GM23248 (cell line): ENCODE measurements around the gene PLCB1. TPM values are rescaled to one million over a fixed set of nuclear protein-coding genes. Genes with fewer than 3 reads are reported as not detected.

Experiments
- DNase-seq: peaks from one replicate; pipeline ENCODE4 v3.0.0-alpha.2; 2015
- H2AFZ ChIP-seq: fragments of 200-600 bp; sonication (generic); 2 replicates; pipeline ENCODE4 v1.6.1; 2016; ENCODE audit warnings: antibody characterized with exemption
- H3F3A ChIP-seq: fragments of 200-600 bp; sonication (generic); 2 replicates; pipeline ENCODE4 v1.6.1; 2016; ENCODE audit warnings: mild to moderate bottlenecking, antibody characterized with exemption, mixed run types; ENCODE audit not compliant: insufficient read depth
- H3K27ac ChIP-seq: fragments of 200-600 bp; sonication (generic); 2 replicates; pipeline ENCODE4 v1.5.1; 2016; ENCODE audit warnings: mild to moderate bottlenecking
- H3K27me3 ChIP-seq: fragments of 200-600 bp; sonication (generic); replicated peaks from 2 replicates; pipeline ENCODE4 v1.6.1; 2016; ENCODE audit warnings: mild to moderate bottlenecking; ENCODE audit not compliant: insufficient read depth
- H3K36me3 ChIP-seq: fragments of 200-600 bp; sonication (generic); 2 replicates; pipeline ENCODE4 v1.6.1; 2016; ENCODE audit warnings: low read depth, mild to moderate bottlenecking
- H3K4me1 ChIP-seq: fragments of 200-600 bp; sonication (generic); 2 replicates; pipeline ENCODE4 v1.6.1; 2016; ENCODE audit warnings: mild to moderate bottlenecking; ENCODE audit not compliant: insufficient read depth
- H3K4me2 ChIP-seq: fragments of 200-600 bp; sonication (generic); one replicate; pipeline ENCODE4 v1.6.1; 2016; ENCODE audit warnings: mild to moderate bottlenecking; ENCODE audit not compliant: unreplicated experiment
- H3K4me3 ChIP-seq: fragments of 200-600 bp; sonication (generic); 2 replicates; pipeline ENCODE4 v1.5.1; 2016; ENCODE audit warnings: mild to moderate bottlenecking
- H3K79me2 ChIP-seq: fragments of 200-600 bp; sonication (generic); 2 replicates; pipeline ENCODE4 v1.6.1; 2016; ENCODE audit warnings: mild to moderate bottlenecking; ENCODE audit not compliant: insufficient read depth
- H3K9ac ChIP-seq: fragments of 200-600 bp; sonication (generic); 2 replicates; pipeline ENCODE4 v1.6.1; 2016; ENCODE audit warnings: mild to moderate bottlenecking
- H3K9me2 ChIP-seq: fragments of 200-600 bp; sonication (generic); 2 replicates; pipeline ENCODE4 v1.6.1; 2016; ENCODE audit warnings: mixed run types, mild to moderate bottlenecking, moderate library complexity; ENCODE audit not compliant: insufficient read depth
- H3K9me3 ChIP-seq: fragments of 200-600 bp; sonication (generic); one replicate; pipeline ENCODE4 v1.6.1; 2017; ENCODE audit warnings: low read depth
- H4K20me1 ChIP-seq: fragments of 200-600 bp; sonication (generic); 2 replicates; pipeline ENCODE4 v1.6.0; 2016; ENCODE audit not compliant: insufficient read depth
- EZH2 ChIP-seq: fragments of 200-600 bp; sonication (generic); IDR thresholded peaks from 2 replicates; pipeline ENCODE4 v1.6.1; 2018; ENCODE audit warnings: antibody characterized with exemption, mild to moderate bottlenecking; ENCODE audit not compliant: insufficient read depth, poor library complexity, severe bottlenecking
- EZH2phosphoT487 ChIP-seq: fragments of 200-600 bp; sonication (generic); IDR thresholded peaks from 2 replicates; pipeline ENCODE4 v1.6.1; 2018; ENCODE audit warnings: antibody characterized with exemption, moderate library complexity, mild to moderate bottlenecking, low read depth; ENCODE audit not compliant: insufficient read depth
- WGBS, 2 experiments: methylation state at CpG; one replicate each; pipeline ENCODE4 v1.1.6; 2015 to 2017; ENCODE audit warnings: low lambda C conversion rate in 2 of 2, low coverage in 1 of 2; ENCODE audit errors: missing lambda C conversion rate in 2 of 2; 5-methylcytosine and 5-hydroxymethylcytosine counted together
- in situ Hi-C: fragments of 300-500 bp; cut with MboI; formaldehyde crosslinking; loops from 2 replicates; pipeline ENCODE4 v1.15.0; 2020
- polyA plus RNA-seq: library from polyadenylated mRNA; unstranded; fragments of >200 nt; fragmentation: Nextera tagmentation; extraction: Ambion mirVana; gene quantifications from 2 replicates; pipeline ENCODE4 v1.2.1, GENCODE V29; 2016
- total RNA-seq: library from RNA; depleted of rRNA; stranded (reverse); fragments of >200 nt; shearing (Covaris generic); gene quantifications from 2 replicates; pipeline ENCODE4 v1.2.3, GENCODE V29; 2014

Gene PLCB1
- total and polyA plus RNA-seq, 2 experiments from 2014 or later: 3.7 to 12.8 TPM

DNA sequence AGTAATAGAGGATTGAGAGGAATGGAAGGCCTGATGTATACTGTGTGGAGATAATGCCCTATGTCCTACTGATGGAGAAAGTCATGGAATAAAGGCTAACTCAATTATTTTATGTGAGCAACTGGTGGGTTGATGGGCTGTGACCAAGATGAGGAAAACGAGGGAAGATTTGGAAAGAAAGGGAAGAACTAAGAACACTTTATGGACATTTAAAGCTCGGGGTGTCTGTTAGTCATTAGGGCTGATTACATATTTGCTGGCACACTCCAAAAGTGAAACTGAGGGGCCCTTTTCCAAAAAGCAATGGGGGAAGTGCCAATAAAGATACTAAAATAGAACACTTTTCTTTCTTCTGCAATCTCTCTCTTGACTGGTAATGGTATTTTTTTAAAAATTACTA is 439.5 kb downstream of the PLCB1 start:
- Histone ChIP-seq H3K79me2 (no peaks in the 10 kb centered on the region), H4K20me1 (no peaks in the 10 kb centered on the region), H3K4me3 (no peak overlapping the region), H3K36me3 (no peaks in the 10 kb centered on the region), H3K27me3 (no peaks in the 10 kb centered on the region), H3F3A (peaks cover 14% of the 10 kb centered on the region), H3K4me1 (peaks cover 14% of the 10 kb centered on the region), H3K9ac (no peak overlapping the region), H3K9me2 (no peaks in the 10 kb centered on the region; the same call in 1 of the 2 replicates), H2AFZ (no peak overlapping the region), H3K9me3 (no peaks in the 10 kb centered on the region), H3K4me2 (no peak overlapping the region), H3K27ac (no peak overlapping the region)
- no peak for DNase-seq
- 23% methylated on average over 2 of the region's 2 CpGs for WGBS, 2 experiments
- in situ Hi-C loops: no loop called here
- TF ChIP-seq EZH2 (no peak), EZH2phosphoT487 (no peak)

- H3K27ac ChIP-seq: no peak overlapping the region
- TF ChIP-seq EZH2: no peak
- TF ChIP-seq EZH2phosphoT487: no peak
- H3K9me2 ChIP-seq: no peaks in the 10 kb centered on the region; the same call in 1 of the 2 replicates
- H3K4me2 ChIP-seq: no peak overlapping the region
- H3K9ac ChIP-seq: no peak overlapping the region
- H3K9me3 ChIP-seq: no peaks in the 10 kb centered on the region
- no peaks in the 10 kb centered on the region for H3K79me2 ChIP-seq
- peaks cover 2% of the 10 kb centered on the region; the same call in 1 of the 2 replicates for H3K4me1 ChIP-seq
- no peaks in the 10 kb centered on the region for H3K36me3 ChIP-seq
- H4K20me1 ChIP-seq: no peaks in the 10 kb centered on the region
- H3K4me3 ChIP-seq: no peak overlapping the region
- peaks cover 4% of the 10 kb centered on the region; the same call in 1 of the 2 replicates for H3F3A ChIP-seq
- H3K27me3 ChIP-seq: no peaks in the 10 kb centered on the region
- no peak for DNase-seq
- in situ Hi-C loops: no loop called here
- no peak overlapping the region for H2AFZ ChIP-seq
These were observed 441.6 kb downstream of the PLCB1 start for GRCh38 chr20:8573686-8574085.

DNA sequence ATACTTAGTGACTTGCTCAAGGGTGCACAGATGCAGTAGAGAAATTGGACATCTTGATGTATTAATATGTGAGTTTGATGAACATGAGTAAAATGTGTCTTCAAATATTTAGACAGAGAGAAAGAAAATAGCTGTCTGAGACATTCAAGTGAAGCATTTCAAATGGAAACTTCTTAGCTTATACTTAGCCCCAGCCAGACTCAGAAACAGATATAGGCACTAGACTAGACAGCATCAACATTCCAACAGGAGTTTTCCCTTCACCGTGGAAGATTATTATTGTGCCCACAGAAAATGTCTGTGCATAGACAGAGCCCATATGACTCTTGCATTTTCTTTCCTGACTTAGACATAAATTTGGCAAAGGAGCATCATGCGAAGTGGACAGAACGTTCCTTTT is 443.0 kb downstream of the PLCB1 start:
- no peak for TF ChIP-seq EZH2phosphoT487
- no peak for TF ChIP-seq EZH2
- Histone ChIP-seq H3K4me2 (no peak overlapping the region), H3K79me2 (no peaks in the 10 kb centered on the region), H3K9me2 (no peaks in the 10 kb centered on the region; the same call in 1 of the 2 replicates), H3K27me3 (no peaks in the 10 kb centered on the region), H3K4me3 (no peak overlapping the region), H4K20me1 (no peaks in the 10 kb centered on the region), H3K4me1 (no peaks in the 10 kb centered on the region), H3K36me3 (no peaks in the 10 kb centered on the region), H3K9ac (no peak overlapping the region), H3K27ac (no peak overlapping the region), H2AFZ (no peak overlapping the region), H3F3A (no peaks in the 10 kb centered on the region), H3K9me3 (no peaks in the 10 kb centered on the region)
- no peak for DNase-seq
- in situ Hi-C loops: no loop called here
- WGBS, 2 experiments: 95% methylated on average over 3 of the region's 3 CpGs

DNA sequence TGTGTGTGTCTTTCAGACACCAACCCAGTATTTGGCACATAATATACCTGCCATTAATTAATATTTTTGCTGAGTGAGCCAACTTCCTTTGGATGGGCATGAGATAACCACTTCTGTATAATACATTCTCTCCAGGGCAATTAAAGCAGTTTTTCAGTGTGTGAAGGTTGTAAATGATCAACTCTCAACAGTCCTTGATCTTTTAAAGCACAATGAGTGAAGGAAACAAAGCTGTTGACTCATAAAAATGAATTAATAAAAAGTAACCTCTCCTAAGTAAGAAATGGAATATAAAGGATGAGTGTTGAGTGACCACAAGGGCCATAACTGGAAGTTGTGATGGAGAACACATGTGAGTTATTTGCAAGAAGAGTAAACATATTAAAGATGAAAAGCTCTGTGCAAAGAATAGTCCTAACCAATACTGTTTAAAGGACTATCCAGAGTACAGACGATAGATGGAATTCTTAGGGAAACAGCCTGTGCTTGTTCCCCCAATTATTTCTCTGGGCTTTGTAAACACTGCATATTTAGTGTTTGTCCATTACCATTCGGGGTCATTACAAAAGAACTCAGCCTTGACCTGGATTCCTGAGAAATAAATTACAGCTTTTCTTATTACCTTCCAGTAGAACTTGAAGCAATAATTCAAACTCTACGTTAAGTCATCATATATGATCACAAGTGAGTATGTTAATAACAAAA is 446.2 kb downstream of the PLCB1 start:
- no peaks in the 10 kb centered on the region for H3K4me1 ChIP-seq
- WGBS, 2 experiments: 22 to 26% methylated on average over 3 of the region's 3 CpGs
- no peak for DNase-seq

More for the DNA sequence above, 446.2 kb downstream of the PLCB1 start:
- Histone ChIP-seq H3K4me2 (no peak overlapping the region), H3F3A (no peaks in the 10 kb centered on the region), H3K27me3 (no peaks in the 10 kb centered on the region), H3K27ac (no peak overlapping the region), H2AFZ (no peak overlapping the region), H4K20me1 (no peaks in the 10 kb centered on the region), H3K9ac (no peak overlapping the region), H3K9me2 (no peaks in the 10 kb centered on the region; the same call in 1 of the 2 replicates), H3K9me3 (no peaks in the 10 kb centered on the region), H3K79me2 (no peaks in the 10 kb centered on the region), H3K36me3 (no peaks in the 10 kb centered on the region), H3K4me3 (no peak overlapping the region)
- TF ChIP-seq EZH2phosphoT487 (no peak), EZH2 (no peak)
- in situ Hi-C loops: no loop called here
